Thyroid gland (tissue), 4 donors: ENCODE results near the gene TUBB8B.
"Not testable (repeated sequence)": the region's sequence is repeated elsewhere in the genome, so short reads cannot be mapped to it uniquely, and the experiment has no call there.

Source experiments
- CTCF ChIP-seq, 6 experiments: fragments of 200-600 bp in 3 of 6; fragments of 450-650 bp in 3 of 6; sonication (generic) in 3 of 6; IDR thresholded peaks; one replicate each; pipeline ENCODE4 v1.5.1; 2016 to 2019; ENCODE audit warnings: antibody characterized with exemption in 6 of 6, mild to moderate bottlenecking in 2 of 6, inconsistent platforms in 1 of 6, moderate library complexity in 1 of 6
- POLR2A ChIP-seq, 2 donors: fragments of 450-650 bp; IDR thresholded peaks; one replicate each; pipeline ENCODE4 v1.6.1; 2017; ENCODE audit warnings: antibody characterized with exemption in 2 of 2, mild to moderate bottlenecking in 2 of 2, moderate library complexity in 1 of 2

GRCh38 chr18:90396-91193, 41.2 kb upstream of the TUBB8B start:
- not testable (repeated sequence) for TF ChIP-seq CTCF, POLR2A (IDR thresholded peaks at IDR 0.05)
